ENCODE results near the gene IER2.
"Not testable (repeated sequence)": the region's sequence is repeated elsewhere in the genome, so short reads cannot be mapped to it uniquely, and the experiment has no call there.

Gene IER2

GRCh38 chr19:13171146-13171545, 20.9 kb downstream of the IER2 start:
- no peak for FAIRE-seq
- no peak for DNase-seq (ENCODE audit: insufficient read length, low spot score)
- TF ChIP-seq SPI1 (IDR thresholded peaks at IDR 0.05; ENCODE audit: low read depth, low read length) (no peak), POLR2AphosphoS5 (IDR thresholded peaks at IDR 0.05; ENCODE audit: low read depth, low read length) (no peak), PAX5 (IDR thresholded peaks at IDR 0.05; ENCODE audit: insufficient read depth, low read length, severe bottlenecking) (no peak), POU2F2 (IDR thresholded peaks at IDR 0.05; ENCODE audit: low read depth, low read length) (no peak), TAF1 (IDR thresholded peaks at IDR 0.05; ENCODE audit: low read depth, low read length) (no peak), POLR2A (IDR thresholded peaks at IDR 0.05; ENCODE audit: low read depth, low read length) (no peak)

DNA sequence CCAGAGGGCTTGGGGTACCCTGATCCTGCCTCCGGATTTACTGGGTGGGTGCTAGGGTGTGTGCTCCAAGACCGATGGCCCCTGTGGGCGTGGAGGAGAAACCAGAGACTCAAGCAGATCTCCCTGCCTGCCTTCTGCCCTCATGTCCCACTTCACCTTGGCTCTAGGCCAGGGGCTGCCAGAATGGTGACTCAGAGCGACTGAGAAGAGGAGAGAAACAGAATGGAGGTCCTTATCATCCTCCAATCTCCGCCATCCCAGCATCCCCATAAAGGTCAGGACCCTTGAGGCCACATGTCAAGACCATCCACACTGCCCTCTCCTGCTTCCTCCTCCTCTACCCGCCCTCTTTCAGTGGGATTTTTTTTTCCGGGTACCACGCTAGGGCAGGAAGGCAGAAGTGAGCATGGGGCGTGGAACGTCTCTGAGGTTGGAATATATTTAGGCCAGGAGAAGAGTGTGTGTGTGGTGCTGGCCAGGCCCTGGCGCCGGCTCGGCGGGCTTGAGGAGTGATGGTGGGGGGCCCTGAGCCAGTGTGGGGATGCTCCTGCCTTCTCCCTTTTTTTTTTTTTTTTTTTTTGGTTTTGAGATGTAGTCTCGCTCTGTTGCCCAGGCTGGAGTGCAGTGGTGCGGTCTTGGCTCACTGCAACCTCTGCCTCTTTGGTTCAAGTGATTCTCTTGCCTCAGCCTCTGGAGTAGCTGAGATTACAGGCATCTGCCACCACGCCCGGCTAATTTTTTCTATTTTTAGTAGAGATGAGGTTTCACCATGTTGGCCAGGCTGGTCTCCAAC, 22.3 kb downstream of the IER2 start:
- DNase-seq (ENCODE audit: insufficient read length, low spot score) (no peak), FAIRE-seq (peak; percentile 60)
- TF ChIP-seq POLR2AphosphoS5 (IDR thresholded peaks at IDR 0.05; ENCODE audit: low read depth, low read length) (no peak), POLR2A (IDR thresholded peaks at IDR 0.05; ENCODE audit: low read depth, low read length) (no peak), POU2F2 (IDR thresholded peaks at IDR 0.05; ENCODE audit: low read depth, low read length) (no peak), TAF1 (IDR thresholded peaks at IDR 0.05; ENCODE audit: low read depth, low read length) (no peak), SPI1 (IDR thresholded peaks at IDR 0.05; ENCODE audit: low read depth, low read length) (no peak), PAX5 (IDR thresholded peaks at IDR 0.05; ENCODE audit: insufficient read depth, low read length, severe bottlenecking) (no peak)

GRCh38 chr19:13173139-13173737, 23.0 kb downstream of the IER2 start:
- TF ChIP-seq POLR2A (IDR thresholded peaks at IDR 0.05; ENCODE audit: low read depth, low read length) (no peak), POU2F2 (IDR thresholded peaks at IDR 0.05; ENCODE audit: low read depth, low read length) (no peak), POLR2AphosphoS5 (IDR thresholded peaks at IDR 0.05; ENCODE audit: low read depth, low read length) (no peak), TAF1 (IDR thresholded peaks at IDR 0.05; ENCODE audit: low read depth, low read length) (no peak), PAX5 (IDR thresholded peaks at IDR 0.05; ENCODE audit: insufficient read depth, low read length, severe bottlenecking) (no peak), SPI1 (IDR thresholded peaks at IDR 0.05; ENCODE audit: low read depth, low read length) (no peak)
- FAIRE-seq = peak; percentile 41
- DNase-seq (ENCODE audit: insufficient read length, low spot score) = no peak

GRCh38 chr19:13176345-13176744, 26.1 kb downstream of the IER2 start:
- TF ChIP-seq TAF1 (IDR thresholded peaks at IDR 0.05; ENCODE audit: low read depth, low read length) (no peak), POLR2AphosphoS5 (IDR thresholded peaks at IDR 0.05; ENCODE audit: low read depth, low read length) (no peak), PAX5 (IDR thresholded peaks at IDR 0.05; ENCODE audit: insufficient read depth, low read length, severe bottlenecking) (no peak), POU2F2 (IDR thresholded peaks at IDR 0.05; ENCODE audit: low read depth, low read length) (no peak), SPI1 (IDR thresholded peaks at IDR 0.05; ENCODE audit: low read depth, low read length) (no peak), POLR2A (IDR thresholded peaks at IDR 0.05; ENCODE audit: low read depth, low read length) (no peak)
- FAIRE-seq (no peak), DNase-seq (ENCODE audit: insufficient read length, low spot score) (no peak)

- FAIRE-seq; DNase-seq (ENCODE audit: insufficient read length, low spot score): not testable (repeated sequence)
These were observed 27.4 kb downstream of the IER2 start for GRCh38 chr19:13177584-13177983.

GRCh38 chr19:13178291-13178690, 28.1 kb downstream of the IER2 start:
- DNase-seq (ENCODE audit: insufficient read length, low spot score); FAIRE-seq: not testable (repeated sequence)

- peak; percentile 92 for FAIRE-seq
- TF ChIP-seq POLR2A (IDR thresholded peaks at IDR 0.05; ENCODE audit: low read depth, low read length) = no peak
- TF ChIP-seq POLR2AphosphoS5 (IDR thresholded peaks at IDR 0.05; ENCODE audit: low read depth, low read length) = no peak
- TF ChIP-seq PAX5 (IDR thresholded peaks at IDR 0.05; ENCODE audit: insufficient read depth, low read length, severe bottlenecking) = no peak
- no peak for TF ChIP-seq SPI1 (IDR thresholded peaks at IDR 0.05; ENCODE audit: low read depth, low read length)
- no peak for TF ChIP-seq TAF1 (IDR thresholded peaks at IDR 0.05; ENCODE audit: low read depth, low read length)
- no peak for TF ChIP-seq POU2F2 (IDR thresholded peaks at IDR 0.05; ENCODE audit: low read depth, low read length)
- DNase-seq (ENCODE audit: insufficient read length, low spot score) = no peak
These were observed 31.7 kb downstream of the IER2 start for GRCh38 chr19:13181747-13182388.

GRCh38 chr19:13184926-13185325, 34.7 kb downstream of the IER2 start:
- not testable (repeated sequence) for DNase-seq (ENCODE audit: insufficient read length, low spot score)
- peak; percentile 87 for FAIRE-seq

GRCh38 chr19:13185763-13186657, 35.8 kb downstream of the IER2 start:
- not testable (repeated sequence) for DNase-seq (ENCODE audit: insufficient read length, low spot score); FAIRE-seq

DNA sequence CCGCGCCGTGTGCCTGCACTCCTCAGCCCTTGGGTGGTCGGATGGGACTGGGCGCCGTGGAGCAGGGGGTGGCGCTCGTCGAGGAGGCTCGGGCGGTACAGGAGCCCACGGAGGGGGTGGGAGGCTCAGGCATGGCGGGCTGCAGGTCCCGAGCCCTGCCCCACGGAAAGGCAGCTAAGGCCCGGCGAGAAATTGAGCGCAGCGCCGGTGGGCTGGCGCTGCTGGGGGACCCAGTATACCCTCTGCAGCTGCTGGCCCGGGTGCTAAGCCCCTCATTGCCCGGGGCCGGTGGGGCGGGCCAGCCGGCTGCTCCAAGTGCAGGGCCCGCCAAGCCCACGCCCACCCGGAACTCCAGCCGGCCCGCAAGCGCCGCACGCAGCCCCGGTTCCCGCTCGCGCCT, 36.5 kb downstream of the IER2 start:
- DNase-seq (ENCODE audit: insufficient read length, low spot score); FAIRE-seq: not testable (repeated sequence)

All from GM12891 (cell line).